NCI-H82 treated with DMSO at 0.1 percent for 48 hours (cell line): ENCODE data around the gene PRPH2.
"Not testable (repeated sequence)": the region's sequence is repeated elsewhere in the genome, so short reads cannot be mapped to it uniquely, and the experiment has no call there.

Source experiments
- DNase-seq: peaks from one replicate; lab custom pipeline; 2025; ENCODE audit not compliant: unreplicated experiment; lab: John Stamatoyannopoulos, UW

Gene PRPH2

DNA sequence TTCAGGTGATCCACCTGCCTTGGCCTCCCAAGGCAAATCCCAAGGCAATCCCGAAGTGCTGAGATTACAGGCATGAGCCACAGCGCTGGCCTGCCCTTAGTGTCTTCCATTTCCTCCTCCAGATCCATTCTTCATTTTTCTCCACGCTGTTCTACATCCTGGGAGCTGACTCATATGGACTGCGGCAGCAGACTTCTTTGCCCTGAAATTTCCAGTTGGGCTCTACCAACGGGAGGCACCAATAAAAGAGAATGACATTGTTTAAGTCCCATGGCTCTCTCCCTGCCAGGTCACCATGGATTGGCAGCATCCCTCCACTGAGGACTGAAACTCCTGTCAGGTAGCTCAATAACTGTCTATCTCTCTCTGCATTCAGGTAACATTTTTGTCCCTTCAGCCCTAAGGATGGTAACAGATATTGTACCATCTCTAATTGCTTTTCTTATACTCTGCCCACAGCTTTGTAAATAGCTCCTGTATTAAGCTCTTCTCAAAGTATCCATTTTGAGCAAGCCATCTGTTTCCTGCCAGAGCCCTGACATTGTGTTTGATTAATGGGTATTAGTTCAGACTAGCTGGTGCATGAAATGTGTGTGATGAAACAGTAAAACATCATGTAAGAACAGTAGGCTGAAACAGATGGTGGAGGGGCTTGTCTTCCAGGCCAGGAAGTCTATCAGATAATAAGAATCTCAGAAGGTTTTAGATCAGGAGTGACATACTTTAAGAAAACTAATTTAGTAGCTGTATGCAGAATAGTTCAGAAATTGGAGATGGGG, 19.9 kb upstream of the PRPH2 start:
- peak; percentile 100 for DNase-seq

DNA sequence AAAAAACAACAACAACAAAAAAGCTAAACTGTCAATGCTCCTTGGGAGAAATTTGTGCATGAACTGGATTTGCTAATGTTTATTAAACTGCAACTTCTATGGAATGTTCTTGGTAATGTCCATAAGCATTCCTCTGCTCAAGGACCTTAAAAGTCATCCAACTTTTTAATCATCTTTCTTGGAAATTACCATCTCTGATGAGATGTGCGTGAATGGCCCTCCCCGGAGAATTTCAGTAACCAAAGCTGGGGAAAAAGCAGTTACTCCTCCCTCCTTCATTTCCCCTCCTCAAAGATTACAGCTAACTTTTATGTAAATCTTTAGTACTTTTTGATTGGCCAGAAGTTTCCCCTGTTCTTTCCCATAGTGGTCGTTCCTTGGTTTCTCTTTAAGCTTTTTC, 18.3 kb upstream of the PRPH2 start:
- no peak for DNase-seq

DNA sequence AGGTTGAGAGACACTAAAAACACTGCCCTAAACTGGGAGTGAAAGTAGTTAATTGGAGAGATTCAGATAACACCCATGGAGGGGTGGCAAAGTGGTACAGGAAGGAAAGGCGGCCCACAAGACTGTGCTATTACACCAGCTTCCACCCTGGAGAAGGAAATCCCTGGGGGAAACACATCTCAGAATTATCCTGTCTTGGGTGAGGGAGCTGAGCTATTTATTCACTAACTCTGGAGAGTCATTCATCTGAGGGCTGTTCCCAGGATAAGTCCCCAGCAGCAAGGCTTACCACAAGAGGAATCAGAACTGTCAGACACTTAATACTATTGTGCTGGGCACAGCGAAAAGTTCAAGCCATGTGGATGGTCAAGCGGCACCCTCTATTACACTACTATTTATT, 13.6 kb upstream of the PRPH2 start:
- DNase-seq: peak; percentile 47

DNA sequence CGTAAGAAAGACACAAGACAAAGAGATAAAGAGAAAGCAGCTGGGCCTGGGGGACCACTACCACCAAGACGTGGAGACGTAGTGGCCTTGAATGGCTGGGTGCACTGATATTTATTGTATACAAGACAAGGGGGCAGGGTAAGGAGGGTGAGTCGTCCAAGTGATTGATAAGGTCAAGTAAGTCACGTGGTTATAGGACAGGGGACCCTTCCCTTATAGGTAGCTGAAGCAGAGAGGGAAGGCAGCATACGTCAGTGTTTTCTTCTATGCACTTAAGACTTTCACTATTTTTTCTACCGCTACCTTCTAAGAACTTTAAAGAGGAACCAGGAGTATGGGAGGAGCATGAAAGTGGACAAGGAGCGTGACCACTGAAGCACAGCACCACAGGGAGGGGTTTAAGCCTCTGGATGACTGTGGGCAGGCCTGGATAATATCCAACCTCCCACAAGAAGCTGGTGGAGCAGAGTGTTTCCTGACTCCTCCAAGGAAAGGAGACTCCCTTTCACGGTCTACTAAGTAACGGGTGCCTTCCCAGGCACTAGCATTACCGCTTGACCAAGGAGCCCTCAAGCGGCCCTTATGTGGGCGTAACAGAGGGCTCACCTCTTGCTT, 11.6 kb upstream of the PRPH2 start:
- not testable (repeated sequence) for DNase-seq

DNA sequence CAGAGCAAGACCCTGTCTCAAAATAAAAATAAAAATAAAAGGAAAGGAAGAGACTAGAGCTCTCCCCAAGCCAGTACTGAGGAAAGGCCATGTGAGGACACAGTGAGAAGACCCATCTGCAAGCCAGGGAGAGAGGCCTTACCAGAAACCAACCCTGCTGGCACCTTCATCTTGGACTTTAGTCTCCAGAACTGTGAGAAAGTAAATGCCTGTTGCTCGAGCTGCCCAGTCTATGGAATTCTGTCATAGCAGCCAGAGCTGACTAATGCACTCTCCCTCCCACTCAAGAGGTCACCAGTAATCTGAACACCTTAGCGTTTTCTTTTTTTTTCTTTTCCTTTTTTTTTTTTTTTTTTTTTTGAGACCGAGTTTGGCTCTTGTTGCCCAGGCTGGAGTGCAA, 7.3 kb upstream of the PRPH2 start:
- DNase-seq: no peak

DNA sequence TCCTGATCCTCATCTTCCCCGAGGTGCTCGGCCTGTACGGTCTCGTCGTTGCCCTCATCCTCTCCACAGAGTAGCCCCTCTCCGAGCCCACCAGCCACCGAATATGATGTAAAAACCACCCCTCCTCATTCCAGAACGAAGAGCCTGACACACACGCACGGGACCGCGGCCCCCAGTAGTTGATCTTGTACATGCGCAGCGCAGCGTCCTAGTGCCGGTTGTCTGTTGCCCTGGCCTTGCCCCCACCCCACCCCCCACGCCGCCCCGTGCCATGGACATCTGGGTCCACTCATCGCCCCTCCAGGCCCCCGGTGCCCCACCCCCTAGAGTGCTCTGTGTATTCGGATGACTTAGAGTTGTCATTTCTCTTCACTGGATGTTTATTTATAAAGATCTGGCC, 5.2 kb upstream of the PRPH2 start:
- DNase-seq: no peak

DNA sequence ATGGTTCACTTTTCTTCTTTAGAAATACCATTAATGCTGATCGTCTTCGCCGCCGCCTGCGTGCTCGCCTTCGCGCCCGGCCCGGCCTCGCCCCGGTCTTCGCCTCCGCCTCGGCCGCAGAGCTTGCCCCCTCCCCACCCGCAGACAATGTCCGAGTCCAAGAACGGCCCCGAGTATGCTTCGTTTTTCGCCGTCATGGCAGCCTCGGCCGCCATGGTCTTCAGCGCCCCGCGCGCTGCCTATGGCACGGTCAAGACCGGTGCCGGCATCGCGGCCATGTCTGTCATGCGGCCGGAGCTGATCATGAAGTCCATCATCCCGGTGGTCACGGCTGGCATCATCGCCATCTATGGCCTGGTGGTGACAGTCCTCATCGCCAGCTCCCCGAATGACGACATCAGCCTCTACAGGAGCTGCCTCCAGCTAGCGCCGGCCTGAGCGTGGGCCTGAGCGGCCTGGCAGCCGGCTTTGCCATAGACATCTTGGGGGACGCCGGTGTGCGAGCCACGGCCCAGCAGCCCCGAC, 4.8 kb upstream of the PRPH2 start:
- DNase-seq: no peak

DNA sequence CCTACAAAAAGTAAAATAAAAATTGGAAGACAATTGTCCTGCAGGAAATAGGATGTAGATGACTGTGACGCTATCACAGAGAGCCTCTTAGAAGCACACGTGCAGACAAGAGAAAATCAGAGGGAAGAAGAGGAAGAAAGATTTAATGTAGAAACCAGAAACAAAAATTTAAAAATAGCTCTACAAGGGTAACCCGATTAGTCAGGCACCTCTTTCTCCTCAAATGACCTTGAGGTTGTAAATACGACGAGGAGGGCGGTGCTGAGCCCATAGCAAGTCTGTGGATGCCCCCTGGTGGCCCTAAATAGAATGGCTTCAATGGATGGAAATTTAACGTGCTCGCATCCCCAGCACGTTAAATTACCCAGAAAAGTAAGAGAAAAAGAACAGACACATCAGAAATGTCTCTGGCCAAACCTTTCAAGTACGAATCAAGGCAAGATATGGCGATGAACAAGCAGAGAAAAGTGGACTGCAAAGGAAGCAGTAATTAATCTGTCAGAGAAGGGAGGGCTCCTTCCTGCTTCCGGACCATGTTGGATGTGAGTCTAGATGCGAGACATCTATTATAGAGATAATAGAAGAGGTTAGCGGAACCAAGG, 4.2 kb upstream of the PRPH2 start:
- DNase-seq: peak; percentile 82

DNA sequence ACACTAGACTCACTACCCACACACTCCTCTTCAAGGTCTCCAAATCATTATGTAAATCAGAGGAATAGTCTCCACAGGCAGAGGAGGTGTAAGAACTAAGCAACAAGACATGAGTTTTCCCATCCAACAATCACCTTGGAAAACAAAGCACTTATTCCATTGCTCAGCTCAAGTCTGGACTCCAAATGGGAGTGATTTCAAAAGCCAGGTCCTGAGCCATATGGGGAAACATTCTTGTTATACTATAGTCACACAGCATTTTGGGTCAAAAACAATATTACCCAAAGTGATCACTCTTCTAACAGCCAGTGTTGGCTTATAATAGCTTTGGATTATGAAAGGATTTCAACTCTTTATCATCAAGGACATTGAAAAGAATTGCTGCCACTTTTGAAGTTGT, 3.6 kb upstream of the PRPH2 start:
- no peak for DNase-seq

DNA sequence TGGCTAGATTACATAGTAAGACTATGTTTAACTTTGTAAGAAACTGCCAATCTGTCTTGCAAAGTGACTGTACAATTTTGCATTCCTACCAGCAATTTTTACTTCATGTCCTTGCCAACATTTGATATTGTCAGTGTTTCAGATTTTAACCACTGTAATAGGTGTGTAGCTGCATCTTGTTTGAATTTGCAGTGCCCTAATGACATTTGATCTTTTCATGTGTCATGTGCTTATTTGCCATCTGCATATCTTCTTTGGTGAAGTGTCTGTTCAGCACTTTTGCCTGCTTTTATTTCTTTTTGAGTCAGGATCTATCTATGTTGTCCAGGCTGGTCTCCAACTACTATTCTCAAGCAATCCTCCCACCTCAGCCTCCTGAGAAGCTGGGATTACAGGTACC, 2.4 kb upstream of the PRPH2 start:
- DNase-seq: no peak

DNA sequence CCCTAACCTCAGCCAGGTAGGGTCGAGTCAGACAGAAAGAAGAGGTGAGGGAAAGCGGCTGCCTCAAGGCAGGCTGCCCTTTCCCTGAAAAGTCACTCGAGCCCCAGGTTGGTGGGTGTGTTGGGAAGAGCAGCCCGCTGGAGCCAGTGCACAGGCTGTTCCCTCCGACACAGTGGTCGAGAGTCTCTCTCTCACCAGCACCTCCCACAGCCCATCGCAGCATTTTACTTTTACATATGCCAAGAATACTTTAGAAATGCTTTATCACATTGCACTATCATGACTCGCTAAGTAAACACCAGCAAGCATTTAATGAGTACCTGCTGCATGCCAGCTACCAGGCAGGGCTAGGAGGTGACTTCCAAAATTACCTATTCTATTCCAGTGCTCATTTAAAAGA, 1.7 kb downstream of the PRPH2 start:
- DNase-seq: no peak

DNA sequence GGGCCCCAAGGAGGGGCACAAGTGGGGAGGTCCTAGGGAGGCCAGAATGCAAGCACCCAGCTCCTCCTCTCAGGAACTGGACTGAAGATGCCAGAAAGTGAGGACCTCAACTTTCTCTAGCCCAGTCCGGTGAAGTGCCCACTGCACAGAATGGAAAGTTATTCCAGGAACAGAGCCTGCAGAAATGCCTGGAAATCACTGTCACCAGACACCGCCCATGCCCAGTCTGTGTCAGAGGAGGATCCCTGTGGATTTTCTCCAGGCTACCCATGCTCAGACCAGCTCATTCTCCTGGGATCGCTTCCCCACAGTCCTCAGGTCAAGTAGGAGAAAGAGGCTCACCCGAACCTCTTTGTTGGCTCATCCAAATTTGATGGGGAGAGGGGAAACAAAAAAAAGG, 6.5 kb downstream of the PRPH2 start:
- no peak for DNase-seq

DNA sequence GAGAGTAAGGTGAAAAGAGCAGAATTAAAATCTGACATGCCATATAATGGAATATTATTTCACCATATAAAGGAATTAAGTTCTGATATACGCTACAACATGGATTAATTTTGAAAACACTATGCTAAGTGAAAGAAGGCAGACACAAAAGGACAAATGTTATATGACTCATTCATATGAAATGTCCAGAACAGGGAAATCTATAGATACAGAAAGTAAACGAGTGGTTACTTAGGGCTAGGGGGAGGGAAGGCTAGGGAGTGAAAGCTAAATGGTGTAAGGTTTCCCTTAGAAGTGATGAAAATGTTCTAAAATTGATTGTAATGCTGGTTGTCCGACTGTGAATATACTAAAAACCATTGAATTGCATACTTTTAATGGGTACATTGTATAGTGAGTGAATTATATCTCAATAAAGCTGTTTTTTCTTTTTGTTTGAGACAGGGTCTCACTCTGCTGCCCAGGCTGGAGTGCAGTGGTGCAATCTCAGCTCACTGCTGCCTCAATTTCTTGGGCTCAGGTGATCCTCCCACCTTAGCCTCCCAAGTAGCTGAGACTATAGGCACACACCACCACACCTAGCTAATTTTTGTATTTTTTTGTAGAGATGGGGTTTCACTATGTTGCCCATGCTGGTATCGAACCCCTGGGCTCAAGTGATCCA, 8.2 kb downstream of the PRPH2 start:
- no peak for DNase-seq

DNA sequence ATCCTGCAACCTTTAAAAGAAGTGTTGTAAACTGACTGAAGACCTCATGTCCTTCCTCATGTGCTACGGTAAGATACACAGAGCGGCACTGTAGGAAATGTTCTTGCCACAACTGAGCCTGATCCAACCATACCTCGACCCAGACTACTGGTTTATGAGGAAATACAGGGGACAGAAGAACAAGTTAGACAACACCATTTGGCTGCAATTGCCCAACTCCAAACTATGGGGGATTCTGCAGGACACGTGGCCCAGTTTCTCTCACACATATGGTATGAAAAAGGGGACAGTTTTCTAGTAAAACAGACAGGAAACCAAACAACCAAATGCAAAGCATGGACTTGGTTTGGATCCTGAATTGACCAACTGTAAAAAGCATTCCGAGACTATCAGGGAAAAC, 10.5 kb downstream of the PRPH2 start:
- no peak for DNase-seq

DNA sequence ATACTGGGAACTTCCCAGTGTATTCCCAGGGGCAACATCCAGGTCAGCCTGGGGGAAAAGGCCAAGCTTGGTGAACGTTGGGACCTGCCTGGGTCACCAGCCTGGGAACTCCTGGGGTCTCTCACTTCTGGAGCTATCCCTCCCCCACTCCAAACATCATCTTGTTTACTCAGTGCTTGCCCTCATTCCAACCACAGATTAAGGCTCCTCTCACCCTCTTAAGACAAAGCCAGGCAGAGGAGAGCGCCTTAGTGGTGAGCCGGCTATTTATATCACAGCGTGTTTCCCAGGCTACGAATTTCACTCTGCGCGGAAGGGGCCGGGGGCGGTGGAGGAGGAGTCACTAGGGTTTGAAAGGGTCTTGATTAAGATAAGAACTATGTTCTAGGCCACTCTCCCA, 12.1 kb downstream of the PRPH2 start:
- DNase-seq: peak; percentile 98

DNA sequence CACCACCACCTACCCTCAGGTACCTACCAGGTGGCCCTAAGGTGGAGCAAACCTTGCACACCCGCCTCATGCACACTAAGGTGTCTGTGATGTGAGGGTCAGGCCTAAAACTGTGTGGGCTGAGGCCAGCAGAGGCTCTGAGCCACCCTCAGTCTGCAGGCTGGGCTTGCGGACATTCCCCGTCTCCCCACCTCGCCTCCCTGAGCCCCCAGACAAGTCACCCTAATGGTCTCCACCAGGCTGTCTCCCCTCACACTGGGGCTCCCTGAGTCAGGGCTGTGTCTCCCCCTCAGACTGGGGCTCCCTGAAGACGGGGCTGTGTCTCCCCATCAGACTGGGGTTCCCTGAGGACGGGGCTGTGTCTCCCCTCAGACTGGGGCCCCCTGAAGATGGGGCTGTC, 12.5 kb downstream of the PRPH2 start:
- DNase-seq: no peak

DNA sequence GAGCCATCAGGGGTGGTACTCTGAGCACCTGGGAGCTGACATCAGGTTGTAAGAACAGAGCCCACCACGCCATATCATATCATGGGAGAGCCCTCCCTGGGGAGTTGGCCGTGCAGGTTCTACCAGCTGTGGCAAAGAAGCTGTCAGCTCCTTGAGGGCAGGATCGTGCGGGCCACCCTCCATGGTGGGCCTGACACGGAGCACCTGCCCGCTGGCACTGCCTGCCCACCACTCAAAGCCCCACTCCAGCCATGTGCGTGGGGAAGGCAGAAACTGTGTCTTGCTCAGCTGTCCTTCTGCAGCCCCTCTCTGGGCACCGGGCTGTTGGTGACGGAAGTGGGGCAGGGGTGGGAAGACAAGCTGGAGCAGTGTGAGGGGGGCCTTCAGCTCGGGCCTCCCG, 14.3 kb downstream of the PRPH2 start:
- DNase-seq: no peak

DNA sequence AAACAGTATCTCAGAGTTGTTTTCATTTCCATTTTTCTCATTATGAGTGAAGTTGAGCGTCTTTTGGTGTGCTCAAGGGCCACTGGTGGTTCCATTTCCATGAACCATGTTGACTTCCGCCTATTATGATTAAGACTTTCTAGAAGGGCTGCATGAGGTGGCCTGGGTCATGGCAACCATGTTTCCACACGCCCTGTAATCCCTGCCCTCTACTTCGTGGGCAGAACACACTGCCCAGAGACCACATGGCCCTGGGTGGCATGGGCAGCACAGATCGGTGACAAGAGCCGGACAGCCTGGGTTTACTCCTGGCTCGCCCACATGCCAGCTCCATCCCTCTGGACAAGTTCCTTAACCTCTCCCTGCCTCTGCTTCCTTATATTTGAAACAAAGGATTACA, 14.8 kb downstream of the PRPH2 start:
- no peak for DNase-seq

DNA sequence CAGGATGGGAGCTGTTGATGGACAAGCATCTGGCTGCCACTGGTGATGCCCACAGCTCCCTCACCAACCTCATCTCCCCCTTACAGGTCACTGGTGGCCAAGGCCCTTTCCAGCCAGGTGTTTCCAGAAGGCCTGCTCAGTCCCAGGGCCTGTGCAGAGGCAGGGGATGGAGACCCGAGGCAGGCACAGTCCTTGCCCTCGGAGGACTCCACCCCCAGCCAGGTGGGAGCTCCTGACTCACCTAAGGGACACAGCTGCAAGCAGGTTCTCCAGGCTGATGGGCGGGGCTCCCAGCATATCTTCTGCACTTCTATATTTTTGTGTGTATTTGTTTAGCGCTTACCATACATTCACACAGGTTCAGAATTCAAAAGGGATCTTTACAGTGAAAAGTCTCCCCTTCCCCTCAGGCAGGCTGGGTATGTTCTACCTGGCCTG, 17.4 kb downstream of the PRPH2 start:
- no peak for DNase-seq

DNA sequence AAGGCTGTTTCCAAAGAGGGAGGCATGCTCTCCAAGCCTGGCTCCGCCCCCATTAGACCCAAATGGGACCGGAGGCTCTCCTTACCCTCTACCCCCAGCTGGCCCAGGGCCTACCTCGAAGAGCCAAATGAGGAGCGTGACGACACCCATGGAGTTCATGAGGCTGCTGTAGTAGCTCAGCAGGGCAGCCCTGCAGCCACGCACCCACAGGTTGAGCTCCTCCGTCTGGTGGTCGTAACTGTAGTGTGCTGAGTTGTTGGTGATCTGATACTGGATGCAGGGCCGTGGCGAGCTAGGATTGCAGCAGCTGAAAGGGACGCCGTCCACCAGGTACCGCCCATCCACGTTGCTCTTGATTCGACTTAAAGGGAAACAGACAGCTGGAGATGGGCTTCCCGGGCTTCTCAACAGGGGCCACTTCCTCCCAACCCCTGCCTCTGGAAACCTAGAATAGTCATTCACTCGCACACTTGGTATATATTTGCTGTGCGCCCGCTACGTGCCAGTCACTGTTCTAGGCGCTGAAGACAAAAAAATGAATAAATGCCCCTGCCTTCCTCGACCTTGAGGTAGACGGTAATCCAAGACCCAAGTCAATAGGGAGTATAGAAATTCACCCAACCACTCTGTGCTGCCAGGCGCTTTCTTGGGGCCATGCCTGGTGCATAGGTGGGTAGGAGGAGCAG, 18.0 kb downstream of the PRPH2 start:
- DNase-seq: peak; percentile 27

DNA sequence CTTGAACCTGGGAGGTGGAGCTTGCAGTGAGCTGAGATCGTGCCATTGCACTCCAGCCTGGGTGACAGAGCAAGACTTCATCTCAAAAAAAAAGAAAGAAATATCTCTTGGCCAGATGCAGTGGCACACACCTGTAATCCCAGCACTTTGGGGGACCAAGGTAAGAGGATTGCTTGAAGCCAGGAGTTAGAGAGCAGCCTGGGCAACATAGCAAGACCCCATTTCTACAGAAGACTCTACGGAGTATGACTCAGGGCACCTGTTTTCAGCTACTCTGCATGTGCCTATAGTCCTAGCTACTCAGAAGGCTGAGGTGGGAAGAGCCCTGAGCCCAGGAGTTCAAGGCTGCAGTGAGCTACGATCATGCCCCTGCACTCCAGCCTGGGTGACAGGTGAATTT, 19.6 kb downstream of the PRPH2 start:
- not testable (repeated sequence) for DNase-seq
